ENCODE results near the gene SLC12A9. TPM values are rescaled to one million over a fixed set of nuclear protein-coding genes. Genes with fewer than 3 reads are reported as not detected.

Gene SLC12A9
- total RNA-seq, 1 donor: 27.2 TPM

DNA sequence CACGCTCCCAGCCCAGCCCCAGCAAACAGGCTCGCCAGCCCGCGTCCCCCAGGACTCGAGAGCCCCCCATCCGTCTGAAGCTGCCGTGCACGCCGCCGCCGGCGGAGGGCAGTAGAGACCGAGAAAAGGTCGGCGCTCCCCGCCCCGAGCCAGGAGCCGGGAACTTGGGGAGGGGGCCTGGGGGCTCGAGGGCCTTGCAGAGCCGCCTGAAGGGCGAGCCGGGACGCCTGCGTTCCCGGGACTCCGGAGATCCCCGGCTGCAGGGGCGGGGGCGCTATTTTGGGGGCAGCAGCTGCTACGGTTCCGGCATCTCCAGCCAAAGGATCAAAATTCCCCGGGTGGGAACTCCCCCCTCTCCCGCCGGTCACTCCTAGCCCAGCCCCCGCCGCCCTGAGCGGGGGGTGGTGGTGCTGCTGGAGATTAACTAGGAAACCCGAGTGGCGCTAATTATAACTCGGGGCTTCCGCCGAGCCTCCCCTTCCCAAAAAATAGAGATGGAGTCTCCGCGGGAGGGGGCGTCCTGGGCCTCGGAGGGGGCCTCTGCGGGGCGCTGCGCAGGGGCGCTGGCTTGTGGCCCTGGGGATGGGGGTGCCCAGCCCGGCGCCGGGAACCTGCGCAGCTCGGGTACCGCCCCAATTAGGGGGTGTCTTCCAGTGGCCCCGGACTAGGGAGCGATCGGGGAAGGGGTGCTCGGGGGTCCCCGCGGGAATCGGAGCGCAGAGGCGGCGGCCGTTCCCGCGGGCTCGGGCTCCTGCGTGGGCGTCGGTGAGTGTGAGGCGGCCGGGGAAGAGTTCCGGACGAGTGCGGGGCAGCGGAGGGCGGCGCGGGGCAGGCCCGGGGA lies 42.6 kb downstream of the SLC12A9 start:
- DNase-seq (ENCODE audit: low read depth in 2 of 3, low spot score in 2 of 3): peak in 2 of 3 donors; percentile 34 to 59

DNA sequence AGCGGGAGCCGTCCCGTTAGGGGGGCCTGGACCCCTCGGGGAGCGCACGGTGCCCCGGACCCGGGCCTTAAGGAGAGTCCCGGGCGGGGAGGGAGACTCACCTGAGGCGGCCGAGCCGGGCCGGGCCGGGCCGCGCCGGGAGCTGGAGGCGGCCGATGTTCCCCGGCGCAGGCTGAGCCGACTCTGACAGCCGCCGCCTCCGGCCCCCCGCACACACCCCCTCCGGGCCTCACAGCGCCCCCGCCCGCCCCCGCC lies 43.1 kb downstream of the SLC12A9 start, which contains the start of gene ACHE:
Gene ACHE (minus strand): TSS at position 188 of the 255 bp plus-strand sequence. CDS start 1,656 bp downstream, outside the sequence.
- no peak for DNase-seq (ENCODE audit: low read depth in 2 of 3, low spot score in 2 of 3)

DNA sequence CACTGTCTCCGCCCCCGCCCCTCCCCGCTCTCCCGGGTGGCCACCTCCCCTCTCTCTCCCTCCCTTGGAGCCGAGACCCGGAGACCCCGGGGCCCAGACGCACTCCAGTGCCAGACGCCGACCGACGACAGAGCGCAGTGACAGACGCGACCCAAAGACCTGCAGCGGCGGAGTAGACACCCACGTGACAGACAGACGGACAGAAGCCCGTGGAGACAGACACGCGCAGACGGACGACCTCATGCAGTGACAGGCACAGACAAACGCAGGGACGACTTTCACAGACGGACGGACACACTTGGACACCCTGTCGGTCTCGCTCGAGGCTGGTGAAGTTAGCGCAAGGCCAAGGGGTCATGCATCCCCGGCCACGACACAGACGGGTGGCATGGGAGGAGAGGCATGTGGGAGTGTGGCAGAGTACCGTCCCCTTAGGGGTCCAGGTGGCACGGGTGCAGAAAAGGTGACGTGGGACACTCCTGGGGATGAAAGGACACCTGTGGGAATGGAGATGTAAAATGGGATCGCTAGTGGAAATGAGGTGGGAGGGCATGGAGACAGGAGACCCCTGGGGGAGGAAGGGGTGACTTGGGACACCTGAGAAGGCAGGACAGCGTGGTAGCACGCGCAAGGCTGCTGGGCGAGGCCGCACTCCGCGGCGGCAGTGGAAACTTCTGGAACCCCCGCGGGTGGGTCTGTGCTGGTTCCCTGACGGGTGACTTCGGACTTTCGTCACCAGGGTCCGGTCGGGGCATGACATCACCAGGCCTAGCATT lies 43.6 kb downstream of the SLC12A9 start:
- peak in 2 of 3 donors; percentile 24 to 37 for DNase-seq (ENCODE audit: low read depth in 2 of 3, low spot score in 2 of 3)

DNA sequence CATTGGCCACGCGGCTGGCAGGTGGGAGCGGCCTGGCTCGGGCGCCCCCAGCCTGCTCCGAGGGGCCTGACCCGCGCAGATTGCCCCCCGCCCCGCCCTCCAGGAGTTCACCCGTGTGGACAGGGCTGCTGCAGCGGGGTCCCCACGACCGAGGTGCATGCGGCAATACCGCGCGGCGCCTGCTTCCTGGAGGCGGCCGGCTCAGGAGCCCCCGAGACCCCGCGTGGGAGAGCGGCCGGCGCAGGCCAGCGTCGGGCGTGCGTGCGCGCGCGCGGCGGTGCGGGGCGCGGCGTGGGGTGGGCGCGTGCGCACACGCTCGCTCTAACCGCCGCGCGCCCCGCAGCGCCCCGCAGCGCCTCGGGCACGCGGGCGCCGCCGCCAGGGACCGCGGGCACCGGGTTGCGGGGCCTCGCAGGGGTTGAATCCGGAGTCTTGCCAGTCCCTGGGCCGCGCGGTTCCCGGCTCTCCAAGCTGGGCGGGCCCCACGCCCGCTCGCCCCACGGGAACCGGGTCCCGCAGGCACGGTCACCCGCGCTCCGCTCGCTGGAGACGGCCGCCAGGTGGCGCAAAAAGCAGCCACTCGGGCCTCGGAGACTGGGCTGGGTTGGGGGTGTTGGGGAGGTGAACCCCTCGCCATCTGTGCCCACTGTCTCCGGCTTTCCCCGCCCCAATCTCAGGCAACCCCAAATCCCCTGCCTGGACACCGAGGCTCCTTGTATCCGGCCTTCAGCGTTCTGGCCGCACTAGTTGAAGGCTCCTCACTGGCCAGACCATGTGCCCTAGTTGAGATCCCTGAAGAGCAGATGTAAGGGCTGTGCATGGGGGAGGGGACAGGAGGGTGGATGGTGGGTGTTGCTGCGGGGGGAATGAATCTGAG lies 44.5 kb downstream of the SLC12A9 start:
- peak in 2 of 3 donors; percentile 41 to 53 for DNase-seq (ENCODE audit: low read depth in 2 of 3, low spot score in 2 of 3)

DNA sequence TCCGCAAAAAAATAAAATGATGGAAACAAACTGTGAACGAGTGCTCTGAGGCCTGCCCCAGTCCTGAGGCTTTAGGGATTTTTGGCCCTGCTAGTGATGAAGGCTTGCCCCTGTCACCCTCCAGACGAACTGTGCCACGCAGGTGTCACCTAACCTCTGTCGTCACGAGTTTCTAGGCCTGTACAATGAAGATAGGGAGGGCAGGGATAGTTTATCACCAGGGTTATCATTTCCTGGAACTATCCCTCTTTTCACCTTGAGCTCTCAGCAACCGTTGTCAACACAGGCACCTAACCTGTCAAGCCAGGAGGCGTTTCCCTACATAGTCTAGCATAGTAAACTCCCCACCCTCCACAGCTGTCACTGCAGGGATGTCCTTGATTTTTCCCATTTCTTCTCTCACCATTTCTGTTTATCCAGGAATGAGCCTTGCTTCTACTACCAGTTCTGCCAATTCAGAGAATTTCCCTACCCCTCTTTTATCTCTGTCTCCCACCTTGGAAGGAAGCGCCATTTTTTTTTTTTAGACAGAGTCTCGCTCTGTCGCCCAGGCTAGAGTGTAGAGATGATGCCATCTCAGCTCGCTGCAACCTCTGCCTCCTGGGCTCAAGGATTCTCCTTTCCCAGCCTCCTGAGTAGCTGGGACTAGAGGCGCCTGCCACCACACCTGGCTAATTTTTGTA lies 45.4 kb downstream of the SLC12A9 start:
- no peak for DNase-seq (ENCODE audit: low read depth in 2 of 3, low spot score in 2 of 3)

DNA sequence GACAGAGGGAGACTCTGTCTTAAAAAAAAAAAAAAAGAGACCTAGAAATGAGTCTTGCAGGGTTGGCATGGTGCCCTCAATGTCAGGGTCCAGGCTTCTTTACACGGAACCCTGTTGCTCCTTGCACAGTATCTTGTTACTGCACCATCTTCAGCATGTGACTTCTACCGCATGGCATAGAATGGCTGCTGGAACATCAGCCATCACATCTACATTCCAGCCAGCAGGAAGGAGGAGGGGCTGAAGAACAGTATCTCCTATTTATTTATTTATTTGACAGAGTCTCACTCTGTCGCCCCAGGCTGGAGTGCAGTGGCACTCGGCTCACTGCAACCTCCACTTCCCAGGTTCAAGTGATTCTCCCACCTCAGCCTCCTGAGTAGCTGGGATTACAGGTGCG lies 46.9 kb downstream of the SLC12A9 start:
- no peak for DNase-seq (ENCODE audit: low read depth in 2 of 3, low spot score in 2 of 3)

DNA sequence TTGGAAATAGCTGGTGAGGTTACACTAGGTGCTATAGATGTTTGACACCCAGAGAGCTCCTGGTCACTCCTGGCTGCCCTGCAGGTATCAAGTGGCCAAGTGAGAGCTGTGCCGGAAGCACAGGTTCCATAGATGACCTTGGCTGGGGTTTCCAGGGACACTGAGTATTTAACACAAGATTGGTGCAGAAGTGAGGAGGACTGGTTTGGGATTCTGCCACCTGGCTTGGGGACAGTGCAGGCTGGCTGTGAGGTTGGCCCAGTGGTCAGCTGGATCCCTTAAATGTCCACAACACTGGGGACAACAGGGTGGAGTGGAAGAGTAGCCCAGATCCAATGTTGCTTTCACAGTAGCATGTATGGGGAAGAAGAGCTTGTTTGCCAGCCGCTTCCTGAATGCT lies 48.5 kb downstream of the SLC12A9 start:
- no peak for DNase-seq (ENCODE audit: low read depth in 2 of 3, low spot score in 2 of 3)

DNA sequence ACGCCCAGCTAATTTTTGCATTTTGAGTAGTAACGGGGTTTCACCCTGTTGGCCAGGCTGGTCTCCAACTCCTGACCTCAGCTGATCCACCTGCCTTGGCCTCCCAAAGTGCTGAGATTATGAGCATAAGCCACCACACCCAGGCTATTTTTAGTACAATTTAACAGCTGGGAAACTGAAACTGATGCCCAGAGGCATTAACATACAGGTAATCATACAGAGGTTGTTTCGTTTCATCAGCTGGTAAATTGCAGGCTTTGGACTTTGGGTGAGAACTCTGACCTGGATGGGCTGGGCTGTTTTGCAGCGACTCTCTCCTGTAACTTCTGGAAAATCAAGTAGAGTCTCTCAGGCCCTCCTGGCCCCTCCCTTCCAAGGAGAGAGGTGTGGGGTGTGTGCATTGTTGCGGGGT lies 49.4 kb downstream of the SLC12A9 start:
- no peak for DNase-seq (ENCODE audit: low read depth in 2 of 3, low spot score in 2 of 3)

DNA sequence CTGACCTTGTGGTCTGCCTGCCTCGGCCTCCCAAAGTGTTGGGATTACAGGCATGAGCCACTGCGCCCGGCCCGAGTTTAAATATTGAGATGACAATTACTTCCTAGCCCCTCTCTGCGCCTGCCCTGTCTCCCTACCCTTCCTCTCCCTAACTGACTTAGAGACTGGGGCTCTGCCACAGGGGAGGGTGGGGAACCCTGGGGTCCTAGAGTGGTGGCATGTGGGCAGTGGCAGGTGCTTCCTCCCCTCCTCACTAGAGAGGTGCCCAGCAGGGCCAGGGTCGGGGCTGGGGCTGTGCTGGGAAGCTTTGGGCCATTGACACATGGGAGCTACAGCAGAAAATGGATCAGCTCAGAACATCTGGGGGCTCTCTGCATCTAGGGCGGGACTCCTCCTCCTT lies 50.1 kb downstream of the SLC12A9 start:
- no peak for DNase-seq (ENCODE audit: low read depth in 2 of 3, low spot score in 2 of 3)

DNA sequence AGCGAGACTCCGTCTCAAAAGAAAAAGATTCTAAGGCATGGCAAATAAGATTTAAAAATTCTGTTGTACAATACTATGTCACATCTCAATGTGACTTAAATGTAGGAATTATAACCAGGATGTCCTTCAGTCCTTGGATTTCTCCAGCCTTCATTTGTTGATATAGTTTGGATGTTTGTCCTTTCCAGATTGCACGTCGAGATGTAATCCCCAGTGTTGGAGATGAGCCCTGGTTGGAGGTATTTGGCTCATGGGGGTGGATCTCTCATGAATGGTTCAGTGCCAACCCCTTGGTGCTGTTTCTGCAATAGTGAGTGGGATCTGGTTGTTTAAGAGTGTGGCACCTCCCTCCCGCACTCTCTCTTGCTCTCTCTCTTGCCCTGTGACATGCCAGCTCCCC lies 56.0 kb downstream of the SLC12A9 start:
- no peak for DNase-seq (ENCODE audit: low read depth in 2 of 3, low spot score in 2 of 3)

DNA sequence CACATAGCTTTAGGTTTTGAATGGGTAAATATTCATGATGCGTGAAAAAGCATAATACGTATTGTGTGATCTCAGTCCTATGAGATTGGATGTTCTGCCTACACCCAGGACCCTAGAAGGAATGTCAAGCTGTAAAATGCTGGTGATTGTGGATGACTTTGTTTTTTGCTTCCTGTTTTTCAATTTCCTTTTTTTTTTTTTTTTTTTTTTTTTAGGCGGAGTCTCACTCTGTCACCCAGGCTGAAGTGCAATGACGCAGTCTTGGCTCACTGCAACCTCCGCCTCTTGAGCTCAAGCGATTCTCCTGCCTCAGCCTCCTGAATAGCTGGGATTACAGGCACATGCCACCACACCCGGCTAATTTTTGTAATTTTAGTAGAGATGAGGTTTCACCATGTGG lies 57.9 kb downstream of the SLC12A9 start:
- peak in 2 of 3 donors; percentile 42 to 67 for DNase-seq (ENCODE audit: low read depth in 2 of 3, low spot score in 2 of 3)

DNA sequence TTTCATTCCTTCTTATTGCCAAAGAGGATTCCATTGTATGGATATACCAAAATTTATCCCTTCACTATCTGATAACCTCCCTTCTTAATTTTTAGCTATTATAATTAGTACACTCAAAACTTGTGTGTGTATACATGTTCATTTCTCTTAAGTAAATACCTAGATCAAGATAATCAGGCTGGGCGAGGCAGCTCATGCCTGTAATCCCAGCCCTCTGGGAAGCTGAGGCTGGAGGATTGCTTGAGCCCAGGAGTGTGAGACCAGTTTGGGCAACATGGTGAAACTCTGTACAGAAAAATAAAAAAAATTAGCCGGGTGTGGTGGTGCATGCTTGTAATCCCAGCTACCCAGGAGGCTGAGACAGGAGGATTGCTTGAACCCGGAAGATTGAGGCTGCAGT lies 59.0 kb downstream of the SLC12A9 start:
- no peak for DNase-seq (ENCODE audit: low read depth in 2 of 3, low spot score in 2 of 3)

DNA sequence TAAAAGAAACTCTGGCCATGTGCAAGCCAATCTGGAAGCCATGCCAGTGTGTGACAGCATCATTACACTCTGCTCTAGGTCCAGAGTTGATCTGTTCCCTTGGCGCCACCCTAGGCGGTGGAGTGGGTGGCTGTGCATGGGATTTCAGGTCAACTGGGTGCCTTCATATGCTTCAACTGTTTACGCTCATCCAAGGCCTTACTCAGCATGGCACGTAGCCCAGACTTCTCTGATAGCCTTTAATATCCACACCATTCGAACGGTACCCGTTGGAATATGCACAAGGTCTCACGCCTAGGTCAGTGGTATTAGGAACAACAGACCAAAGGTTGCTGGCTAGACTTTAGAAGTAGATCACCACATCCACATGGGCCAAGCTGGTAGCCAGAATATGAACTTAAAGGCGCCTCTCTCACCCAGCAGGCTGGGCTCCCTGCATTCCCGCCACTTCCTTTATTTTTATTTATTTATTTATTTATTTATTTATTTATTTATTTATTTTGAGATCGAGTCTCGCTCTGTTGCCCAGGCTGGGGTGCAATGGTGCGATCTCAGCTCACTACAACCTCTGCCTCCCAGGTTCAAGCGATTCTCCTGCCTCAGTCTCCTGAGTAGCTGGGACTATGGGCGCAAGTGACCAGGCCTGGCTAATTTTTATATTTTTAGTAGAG lies 61.8 kb downstream of the SLC12A9 start:
- no peak for DNase-seq (ENCODE audit: low read depth in 2 of 3, low spot score in 2 of 3)

DNA sequence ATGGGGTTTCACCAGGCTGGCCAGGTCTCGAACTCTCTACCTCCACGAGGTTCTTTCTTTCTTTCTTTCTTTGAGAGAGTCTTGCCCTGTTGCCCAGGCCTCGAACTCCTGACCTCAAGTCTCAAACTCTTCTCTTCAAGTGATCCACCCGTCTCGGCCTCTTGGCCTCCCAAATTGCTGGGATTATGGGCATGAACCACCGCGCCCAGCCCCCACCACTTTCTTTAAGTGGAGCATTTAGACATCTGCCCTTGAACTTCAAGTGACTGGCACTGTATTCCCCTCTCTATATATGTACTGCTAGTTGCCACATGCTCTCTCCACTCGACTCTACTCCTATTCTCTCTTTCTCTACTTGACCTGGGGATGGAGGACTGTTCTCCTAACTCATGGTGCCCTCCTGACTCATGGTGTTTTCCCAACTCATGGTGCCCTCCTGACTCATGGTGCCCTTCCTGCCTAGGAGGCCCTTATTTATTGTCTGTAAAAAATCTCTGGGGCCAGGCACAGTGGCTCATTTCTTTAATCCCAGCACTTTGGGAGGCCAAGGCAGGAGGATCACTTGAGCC lies 62.5 kb downstream of the SLC12A9 start:
- DNase-seq (ENCODE audit: low read depth in 2 of 3, low spot score in 2 of 3): no peak

Small RNA genes lying within 50 kb of the gene (small RNA-seq; reads per million reads assigned to genes)
- gene RN7SL549P: not detected
- not detected for gene RN7SL750P

Other genes starting within 250 kb of the SLC12A9 start
- 12.1 TPM for gene MOSPD3, start 240.2 kb upstream of the SLC12A9 start, total RNA-seq
- gene TFR2, start 211.2 kb upstream of the SLC12A9 start, total RNA-seq: 51.7 TPM
- gene ACTL6B, start 196.3 kb upstream of the SLC12A9 start, total RNA-seq: not detected
- gene GNB2, start 179.0 kb upstream of the SLC12A9 start, total RNA-seq: 121 TPM
- 36.9 TPM for gene GIGYF1, start 158.5 kb upstream of the SLC12A9 start, total RNA-seq
- gene POP7, start 146.6 kb upstream of the SLC12A9 start, total RNA-seq: 31.8 TPM
- not detected for gene EPO, start 132.2 kb upstream of the SLC12A9 start, total RNA-seq
- 0.27 TPM for gene ZAN, start 119.1 kb upstream of the SLC12A9 start, total RNA-seq
- 20.5 TPM for gene EPHB4, start 25.2 kb upstream of the SLC12A9 start, total RNA-seq
- gene TRIP6, start 14.7 kb downstream of the SLC12A9 start, total RNA-seq: 44.7 TPM
- 67.6 TPM for gene SRRT, start 22.4 kb downstream of the SLC12A9 start, total RNA-seq
- gene UFSP1, start 37.0 kb downstream of the SLC12A9 start, total RNA-seq: 4.6 TPM
- gene ACHE, start 43.2 kb downstream of the SLC12A9 start, total RNA-seq: 0.27 TPM
- under 0.01 TPM for gene MUC3A, start 96.8 kb downstream of the SLC12A9 start, total RNA-seq
- 0.27 TPM for gene MUC12, start 116.9 kb downstream of the SLC12A9 start, total RNA-seq
- under 0.01 TPM for gene MUC17, start 167.4 kb downstream of the SLC12A9 start, total RNA-seq
- gene TRIM56, start 232.8 kb downstream of the SLC12A9 start, total RNA-seq: 22.4 TPM

Measured in hematopoietic multipotent progenitor cell (in vitro differentiated cells).